Muscle of back (tissue), 13 donors: ENCODE results near the gene MPC1. TPM values are rescaled to one million over a fixed set of nuclear protein-coding genes. Genes with fewer than 3 reads are reported as not detected.
A peak's percentile ranks its signal among the peaks of the same experiment; 100 is the strongest.

ENCODE experiments used
- DNase-seq, 3 donors: peaks; one replicate each; pipeline versions ENCODE4 v3.0.0 to v3.0.0-alpha.2; 2013
- long read RNA-seq, 9 donors: transcript quantifications; one replicate each; lab custom pipeline, GENCODE V29; 2026
- polyA plus RNA-seq, 10 donors: library from polyadenylated mRNA; unstranded; fragments of 120-200 nt; gene quantifications; one replicate each; pipeline ENCODE4 v1.2.1, GENCODE V29; 2013; ENCODE audit not compliant: insufficient read length in 10 of 10

MPC1 gene
- polyA plus RNA-seq, result 10 to 100 TPM; 62.7 to 92.1 (median 76.0) TPM
- long read RNA-seq, donor 1, partial matches to known transcripts, result 0 of 55 reads
- long read RNA-seq, donor 1, other reads (novel, unspliced or antisense), result 55 of 55 reads
- long read RNA-seq, donor 2, partial matches to known transcripts, result 5 of 53 reads
- long read RNA-seq, donor 2, other reads (novel, unspliced or antisense), result 47 of 53 reads
- long read RNA-seq, donor 3, result 0 reads
- long read RNA-seq, donor 4, partial matches to known transcripts, result 6 of 61 reads
- long read RNA-seq, donor 4, other reads (novel, unspliced or antisense), result 55 of 61 reads
- long read RNA-seq, donor 5, partial matches to known transcripts, result 86 of 86 reads
- long read RNA-seq, donor 5, other reads (novel, unspliced or antisense), result 0 of 86 reads
- long read RNA-seq, donor 6, partial matches to known transcripts, result 0 of 73 reads
- long read RNA-seq, donor 6, other reads (novel, unspliced or antisense), result 73 of 73 reads
- long read RNA-seq, donor 7, partial matches to known transcripts, result 0 of 43 reads
- long read RNA-seq, donor 7, other reads (novel, unspliced or antisense), result 43 of 43 reads
- long read RNA-seq, donor 8, partial matches to known transcripts, result 8 of 44 reads
- long read RNA-seq, donor 8, other reads (novel, unspliced or antisense), result 35 of 44 reads
- long read RNA-seq, donor 9, partial matches to known transcripts, result 0 of 7 reads
- long read RNA-seq, donor 9, other reads (novel, unspliced or antisense), result 7 of 7 reads

DNA sequence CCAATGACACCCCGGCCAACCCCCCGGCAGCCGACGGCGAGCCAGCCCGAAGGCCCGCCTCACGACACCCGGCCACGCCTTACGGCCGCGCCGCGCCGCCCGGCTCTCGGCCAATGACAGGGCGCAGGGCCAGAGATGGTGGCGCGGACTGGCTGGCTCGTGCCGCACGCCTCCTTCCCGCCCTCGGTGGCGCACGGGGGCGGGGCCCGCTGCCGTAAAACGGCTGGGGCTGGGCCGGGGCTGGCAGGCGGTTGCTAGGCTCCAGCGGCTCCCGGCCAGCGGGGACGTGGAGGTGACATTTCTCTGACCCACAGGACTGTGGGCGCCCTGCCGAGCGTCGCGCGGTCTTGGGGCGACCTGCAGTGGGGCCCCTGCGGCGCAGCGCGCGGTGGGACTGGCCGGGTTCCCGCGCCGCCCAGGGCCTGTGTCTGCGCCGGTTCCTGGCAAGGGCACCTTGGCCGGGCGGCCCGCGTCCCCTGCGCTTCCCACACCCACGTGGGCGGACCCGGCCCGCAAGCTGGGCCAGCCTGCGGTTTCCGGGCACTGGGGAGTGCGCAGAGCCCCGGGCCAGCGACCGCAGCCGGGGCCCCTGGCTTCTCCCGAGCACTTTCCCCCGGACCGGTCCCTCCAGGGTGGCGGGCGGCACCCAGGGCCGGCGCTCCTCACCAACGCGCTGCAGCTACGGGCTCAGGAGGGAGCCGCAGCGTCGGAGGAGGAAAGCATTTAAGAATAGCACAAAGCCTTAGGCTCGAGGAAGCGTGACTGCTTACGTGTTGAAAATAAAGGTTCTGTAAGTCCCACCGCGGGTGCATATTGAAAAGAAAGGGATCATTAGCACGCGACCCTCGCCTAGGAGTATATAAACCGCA, at the start of gene MPC1:
MPC1 (minus strand) TSS at position 8 of the 869 bp plus-strand sequence. CDS start 64 bp downstream, outside the sequence.
- peak; percentile 95 to 99 (median 97) for DNase-seq

DNA sequence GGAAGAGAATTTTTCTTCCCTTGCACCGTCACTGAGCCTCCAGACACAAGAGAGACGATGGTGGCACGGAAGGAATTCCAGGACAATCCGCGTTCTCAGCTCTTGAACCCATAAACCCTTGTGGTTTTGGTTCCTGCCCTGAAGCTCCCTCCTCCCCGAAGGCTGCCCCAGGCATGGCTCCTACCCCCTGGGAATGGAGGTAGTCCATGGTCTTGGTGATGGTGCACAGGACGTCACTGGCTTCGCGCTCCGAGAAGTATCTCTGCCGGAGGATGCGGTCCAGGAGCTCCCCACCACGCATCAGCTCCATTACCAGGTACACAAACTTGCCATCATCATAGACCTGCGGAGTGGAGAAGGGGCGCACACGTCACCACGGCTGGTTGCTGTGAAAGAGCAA, 47.5 kb upstream of the MPC1 start:
- DNase-seq, result no peak

DNA sequence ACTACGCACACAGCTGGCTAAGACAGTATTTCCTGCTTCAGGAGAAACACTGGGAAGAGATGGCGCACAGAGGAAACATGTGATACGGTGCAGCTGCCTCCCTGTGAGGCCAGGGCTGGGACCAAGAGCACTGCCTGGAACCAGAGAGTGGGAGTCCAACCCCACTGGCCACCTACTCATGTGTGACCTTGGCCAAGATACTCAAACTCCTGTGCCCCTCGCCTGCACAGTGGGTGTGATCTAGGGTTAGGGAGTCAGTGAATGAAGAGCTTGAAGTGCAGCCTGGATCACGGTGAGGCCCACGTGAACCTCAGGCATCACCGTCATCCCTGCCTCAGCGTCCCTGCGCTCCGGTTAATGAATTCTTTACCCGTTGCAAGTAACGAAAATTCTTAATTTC, 41.7 kb upstream of the MPC1 start:
- DNase-seq, result peak in 1 of 3 donors; percentile 50

DNA sequence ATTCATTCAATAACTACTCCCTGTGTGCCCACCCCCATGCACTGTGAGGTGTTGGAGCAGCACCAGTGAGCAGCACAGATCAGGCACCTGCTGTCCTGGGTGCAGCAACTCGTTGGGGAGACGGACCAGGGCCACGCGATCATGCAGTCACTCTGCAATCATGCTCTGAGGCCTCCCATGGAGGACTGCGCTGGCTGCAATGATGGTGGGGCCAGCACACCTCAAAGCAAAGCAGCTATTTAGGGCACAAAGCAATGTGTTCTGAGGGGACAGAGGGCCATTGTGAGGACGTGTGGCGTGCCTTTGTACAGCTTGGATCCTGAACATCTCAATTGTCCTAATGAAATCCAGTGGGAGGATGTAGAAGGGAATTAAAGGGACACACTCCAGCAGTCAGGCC, 41.0 kb upstream of the MPC1 start:
- DNase-seq, result no peak

DNA sequence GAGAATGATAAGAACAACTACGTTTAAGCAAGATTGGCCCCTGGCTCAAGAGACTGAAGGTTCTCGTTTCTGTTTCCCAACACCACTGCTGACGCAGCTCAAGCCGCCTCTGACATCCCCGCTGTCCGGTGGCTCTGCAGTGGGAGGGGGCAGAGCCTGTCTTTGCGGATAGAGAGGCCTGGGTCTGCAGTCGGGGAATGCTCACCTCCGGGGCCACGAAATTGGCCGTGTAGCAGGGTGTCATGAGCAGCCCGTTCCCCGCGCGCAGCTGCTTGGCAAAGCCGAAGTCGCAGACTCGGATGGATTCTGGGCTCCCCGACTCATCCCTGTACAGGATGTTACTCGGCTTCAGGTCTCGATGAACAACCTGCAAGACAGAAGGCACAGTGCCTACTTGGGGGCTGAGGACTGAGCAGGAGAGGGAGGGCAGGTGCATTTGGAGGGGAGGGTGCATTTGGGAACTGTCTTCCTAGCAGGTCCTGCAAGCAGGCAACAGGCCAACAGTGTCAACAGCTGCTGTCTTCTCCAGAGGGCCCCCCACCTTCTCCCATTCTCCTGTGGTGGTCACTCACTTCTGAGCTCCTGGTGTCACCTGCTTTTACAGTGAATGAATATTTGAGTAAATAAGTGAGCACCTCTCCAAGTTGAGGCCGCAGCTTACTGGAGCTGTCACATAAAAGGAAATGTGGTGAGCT, 40.5 kb upstream of the MPC1 start:
- DNase-seq, result no peak

DNA sequence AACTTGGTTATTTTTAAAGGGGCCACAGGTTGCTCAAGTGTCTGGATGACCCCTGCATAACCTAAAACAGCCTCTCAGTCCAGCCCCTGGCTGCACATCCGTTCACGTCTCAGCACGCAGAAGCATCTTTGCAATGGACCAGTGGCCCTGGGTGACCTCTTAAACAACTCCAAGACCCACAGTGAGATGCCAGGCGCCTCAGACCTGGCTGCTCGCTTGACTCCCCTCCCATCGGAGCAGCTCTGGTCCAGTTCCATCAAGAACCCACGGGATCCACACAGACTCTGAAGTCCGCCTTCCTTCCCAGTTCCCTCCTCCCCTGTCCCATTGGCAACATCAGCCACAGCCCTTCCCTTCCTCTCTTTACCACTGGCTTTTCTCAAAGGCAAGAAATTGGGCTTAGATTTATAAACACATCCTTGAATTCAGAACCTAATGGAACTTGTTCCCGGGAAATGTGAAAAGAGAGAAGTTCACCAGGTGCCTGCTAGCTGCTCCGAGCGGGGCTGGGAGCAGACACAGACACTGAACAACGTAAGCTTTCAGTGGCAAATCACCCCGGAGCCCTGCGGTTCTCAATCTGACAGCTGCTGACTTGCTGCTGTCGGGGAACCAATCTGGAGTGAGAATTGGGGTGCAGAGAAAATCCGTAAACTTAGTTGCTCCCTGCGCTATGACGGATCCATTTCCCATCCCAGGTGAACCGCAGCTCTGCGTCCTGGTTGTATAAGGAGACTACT, 39.6 kb upstream of the MPC1 start:
- DNase-seq, result no peak

DNA sequence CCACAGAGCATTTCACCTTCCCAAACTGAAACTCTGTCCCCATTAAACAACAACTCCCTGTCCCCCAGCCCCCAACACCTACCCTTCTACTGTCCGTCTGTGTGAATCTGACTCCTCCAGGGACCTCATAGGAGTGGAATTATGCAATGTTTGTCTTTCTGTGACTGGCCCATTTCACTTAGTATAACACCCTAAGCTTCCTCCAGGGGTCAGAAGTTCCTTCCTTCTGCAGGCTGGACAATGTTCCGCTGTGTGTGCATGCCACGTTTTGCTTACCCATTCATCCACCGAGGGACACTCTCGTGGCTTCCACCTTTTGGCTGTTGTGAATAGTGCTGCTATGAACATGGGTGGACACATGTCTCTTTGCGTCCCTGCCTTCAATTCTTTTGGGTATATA, 37.6 kb upstream of the MPC1 start:
- DNase-seq, result peak in 1 of 3 donors; percentile 34

DNA sequence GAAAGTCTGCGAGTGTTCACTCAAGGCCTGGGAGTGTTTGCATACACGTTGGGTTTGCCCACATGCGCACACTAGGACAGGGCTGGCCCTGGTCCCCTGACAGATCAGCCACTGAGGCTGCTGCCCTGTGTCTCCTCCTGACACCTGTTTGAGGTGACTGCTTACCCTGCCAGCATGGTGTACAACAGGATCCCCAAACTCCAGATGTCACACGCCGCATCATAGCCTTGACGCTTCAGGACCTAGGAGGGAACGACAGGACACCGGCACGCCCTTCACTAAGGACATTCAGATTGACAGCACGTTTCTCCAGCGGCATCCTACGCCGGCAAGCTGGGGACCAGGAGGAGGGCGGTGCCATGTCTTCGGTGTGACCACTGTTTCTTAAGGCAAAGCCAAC, 37.0 kb upstream of the MPC1 start:
- DNase-seq, result no peak

DNA sequence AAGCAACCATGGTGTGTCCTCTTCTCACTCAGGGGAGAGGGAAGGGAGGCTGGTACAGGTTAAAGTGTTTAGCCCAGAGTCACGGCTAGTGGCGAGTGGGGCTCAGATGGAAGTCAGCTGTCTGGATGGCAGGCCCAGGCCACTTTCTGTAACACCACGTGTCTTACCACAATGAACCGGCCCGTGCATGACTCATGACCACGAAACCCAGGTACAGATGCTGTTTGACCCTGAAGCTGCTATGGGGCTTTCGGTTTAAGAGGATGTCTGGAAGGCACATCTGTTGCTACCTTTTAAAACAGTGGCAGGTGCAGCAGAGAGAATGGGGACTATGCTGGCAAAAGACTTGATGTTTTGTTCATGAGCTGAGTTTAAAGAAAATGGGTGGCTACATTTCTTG, 36.5 kb upstream of the MPC1 start:
- DNase-seq, result no peak

DNA sequence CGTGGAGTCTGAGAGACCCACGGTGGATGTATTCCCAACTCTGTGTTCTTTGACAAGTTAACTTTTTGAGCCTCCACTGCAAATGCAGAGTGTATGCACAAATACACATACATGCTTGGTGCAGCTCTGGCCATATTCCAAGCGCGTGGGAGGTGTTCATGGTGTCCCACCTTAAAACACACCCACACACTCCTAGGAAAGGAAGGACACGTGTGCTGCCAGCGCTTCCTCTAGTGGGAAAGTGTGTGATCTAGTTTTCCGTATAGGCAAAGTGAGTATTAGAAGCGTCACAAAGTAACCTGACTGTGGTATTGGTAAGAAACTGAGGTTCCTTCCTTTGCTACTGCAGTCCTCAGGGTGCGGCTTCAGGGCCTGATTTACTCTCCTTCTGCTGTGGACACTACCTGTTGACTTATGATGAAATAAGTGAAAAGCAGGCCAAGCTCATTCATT, 36.0 kb upstream of the MPC1 start:
- no peak for DNase-seq

DNA sequence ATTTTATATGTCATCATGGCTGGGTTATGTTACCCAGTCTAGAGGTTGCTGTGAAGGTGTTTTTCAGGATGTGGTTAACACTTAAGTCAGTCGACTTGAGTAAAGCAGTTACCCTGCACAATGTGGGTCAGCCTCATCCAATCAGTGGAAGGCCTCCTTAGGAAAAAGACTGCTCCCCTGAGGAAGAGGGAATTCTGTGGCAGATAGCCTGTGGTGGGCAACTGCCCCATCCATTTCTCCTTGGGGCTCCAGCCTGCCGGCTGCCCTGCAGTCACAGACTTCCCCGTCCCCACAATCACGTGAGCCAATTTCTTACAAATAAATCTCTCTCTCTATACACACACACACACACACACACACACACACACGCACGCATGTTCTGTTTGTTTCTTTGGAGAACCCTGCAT, 34.5 kb upstream of the MPC1 start:
- no peak for DNase-seq

DNA sequence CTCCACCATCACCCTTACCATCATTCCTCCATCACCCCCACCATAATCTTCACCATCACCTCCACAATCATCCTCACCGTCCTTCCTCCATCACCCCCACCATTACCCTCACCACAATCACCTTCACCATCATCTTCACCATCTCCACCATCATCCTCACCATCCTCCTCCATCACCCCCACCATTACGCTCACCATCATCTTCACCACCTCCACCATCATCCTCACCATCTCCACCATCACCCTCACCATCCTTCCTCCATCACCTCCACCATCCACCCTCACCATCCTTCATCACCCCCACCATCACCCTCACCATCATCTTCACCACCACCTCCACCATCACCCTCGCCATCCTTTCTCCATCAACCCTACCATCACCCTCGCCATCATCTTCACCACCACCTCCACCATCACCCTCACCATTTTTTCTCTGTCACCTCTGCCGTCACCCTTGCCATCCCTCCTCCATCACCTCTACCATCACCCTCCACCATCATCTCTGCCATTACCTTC, 33.1 kb upstream of the MPC1 start:
- no peak for DNase-seq

DNA sequence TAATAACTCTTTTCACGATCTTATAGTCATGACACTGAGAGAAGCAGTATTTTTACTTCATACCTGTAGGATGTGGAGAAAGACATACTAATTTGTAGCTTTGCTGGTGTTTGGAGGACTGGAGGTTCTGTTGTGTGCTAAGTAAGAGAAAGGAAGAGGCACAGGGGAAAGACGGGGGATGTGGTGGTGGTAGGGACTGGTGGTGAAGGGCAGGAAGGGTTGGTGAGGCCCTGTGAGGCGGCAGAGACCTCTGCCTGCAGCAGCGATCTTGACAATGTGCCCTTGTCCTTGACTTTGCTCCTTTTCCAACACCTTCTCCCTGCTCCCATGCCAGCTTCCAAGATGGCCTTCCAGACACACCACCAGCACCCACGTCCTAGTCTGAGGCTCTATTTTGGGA, 32.6 kb upstream of the MPC1 start:
- DNase-seq, result no peak

DNA sequence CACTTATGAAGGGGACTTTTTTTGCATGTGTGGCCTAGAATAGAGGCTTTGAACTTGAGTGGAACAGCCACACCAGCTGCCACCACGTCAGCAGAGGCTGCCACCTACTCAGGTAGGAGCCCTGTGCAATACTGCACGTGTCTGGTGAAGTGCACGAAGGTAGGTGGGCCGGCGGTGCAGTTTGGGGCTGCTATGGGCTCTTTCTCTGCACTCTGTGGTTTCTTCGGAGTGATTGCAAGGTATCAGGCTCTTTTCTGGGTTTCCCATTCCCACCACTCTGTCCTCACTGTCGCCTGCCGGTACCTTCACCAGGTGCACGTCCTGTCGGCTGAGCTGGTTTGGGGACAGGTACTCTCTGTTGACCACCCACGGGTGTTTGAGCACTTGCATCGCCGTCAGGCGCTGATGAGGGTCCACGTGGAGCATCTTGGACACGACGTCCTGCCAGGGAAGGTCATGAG, 30.8 kb upstream of the MPC1 start:
- DNase-seq, result no peak

DNA sequence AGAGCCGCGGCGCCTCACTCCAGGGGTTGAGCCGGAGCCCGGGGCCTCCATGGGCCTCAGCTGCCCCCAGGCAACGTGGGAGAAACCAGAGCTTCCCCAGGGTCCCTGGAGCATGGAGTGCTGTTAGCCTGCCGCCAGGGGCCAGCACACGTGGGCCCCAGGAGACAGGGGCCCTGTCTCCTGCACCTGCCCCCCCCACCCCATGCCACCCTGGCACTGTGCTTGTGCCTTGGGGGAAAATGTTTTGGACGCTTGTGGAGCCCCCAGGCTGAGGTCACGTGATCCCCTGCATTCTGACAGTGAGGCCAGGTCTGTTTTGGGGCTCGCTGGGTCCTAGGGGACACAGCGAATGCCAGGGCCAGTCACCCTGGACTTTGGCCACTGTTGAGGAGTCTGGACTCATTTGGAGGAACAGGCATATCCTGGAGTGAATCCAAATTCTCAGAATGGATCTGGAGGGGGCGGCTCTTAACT, 30.2 kb upstream of the MPC1 start:
- no peak for DNase-seq

DNA sequence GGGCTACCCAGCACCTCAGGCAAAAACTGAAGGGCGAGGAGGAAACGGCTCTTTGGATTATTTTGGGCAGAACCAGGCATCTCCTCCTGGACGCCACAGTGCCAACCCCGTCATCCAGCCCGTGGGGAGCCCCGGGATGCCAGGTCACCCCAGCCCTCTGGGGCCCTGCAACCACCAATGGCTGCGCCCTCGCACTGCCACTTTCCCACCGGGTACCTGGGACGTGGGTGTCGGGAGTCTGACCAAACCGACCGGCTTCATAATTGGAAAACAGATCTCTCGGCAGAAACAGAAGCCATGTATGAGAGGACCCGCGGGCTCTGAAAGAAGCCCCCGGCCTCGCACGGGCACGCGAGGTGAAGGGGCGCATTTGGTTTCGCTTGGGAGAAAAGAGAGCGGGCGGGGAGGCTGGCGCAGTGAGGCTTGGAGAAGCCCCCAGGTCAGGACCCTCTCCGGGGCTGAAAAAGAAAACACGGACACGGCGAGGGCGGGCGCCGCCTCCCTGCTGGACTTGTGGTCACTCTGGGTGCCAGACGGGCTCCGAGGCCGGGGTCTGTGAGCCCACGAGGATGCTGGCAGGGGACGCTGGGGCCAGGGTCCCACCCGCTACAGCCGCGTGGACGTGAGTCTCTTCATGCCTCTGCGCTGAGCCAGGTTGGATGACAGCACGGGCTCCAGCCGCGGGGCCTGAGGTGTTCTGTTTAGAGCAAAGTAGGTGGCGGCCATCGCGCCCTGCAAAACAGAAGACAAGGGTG, 29.6 kb upstream of the MPC1 start:
- DNase-seq, result no peak

DNA sequence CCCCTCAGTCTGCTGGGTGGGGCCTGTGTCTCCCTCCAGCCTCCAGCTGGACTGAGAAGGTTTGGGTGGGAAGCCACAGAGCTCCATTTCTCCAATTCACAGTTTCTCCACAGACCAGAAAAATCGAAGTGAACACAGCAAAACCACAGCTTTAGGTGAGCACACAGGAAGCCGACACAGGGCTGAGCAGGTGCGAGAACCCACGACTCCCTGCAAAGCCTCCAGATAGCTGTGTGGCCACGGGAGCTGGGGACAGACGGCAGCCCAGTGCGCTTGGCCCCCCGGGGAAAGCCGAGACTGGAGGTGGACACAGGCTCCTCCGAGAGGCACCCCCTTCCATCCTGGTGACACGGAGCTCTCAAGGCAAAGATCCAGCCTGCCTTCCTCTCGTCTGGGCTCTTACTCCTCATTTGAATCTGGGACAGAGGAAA, 29.0 kb upstream of the MPC1 start:
- DNase-seq, result no peak

DNA sequence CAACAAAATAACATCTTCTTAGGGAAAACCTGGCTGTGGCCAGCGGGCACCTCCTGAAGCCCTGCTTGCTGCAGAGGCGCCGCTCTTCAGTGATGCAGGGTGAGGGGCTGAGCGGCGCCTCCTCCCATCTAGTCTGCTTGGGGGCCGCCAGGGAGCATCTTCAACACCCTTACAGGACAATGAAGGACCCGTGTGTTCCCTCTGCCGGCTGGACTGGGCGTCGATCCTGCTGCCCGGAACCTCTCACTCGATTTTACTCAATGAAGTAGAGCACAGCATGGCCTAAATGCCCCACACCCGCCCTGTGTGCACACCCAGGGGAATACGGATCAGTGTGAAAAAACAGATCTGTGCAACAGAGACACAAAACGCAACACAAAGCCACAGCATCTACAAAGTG, 28.5 kb upstream of the MPC1 start:
- DNase-seq, result no peak

DNA sequence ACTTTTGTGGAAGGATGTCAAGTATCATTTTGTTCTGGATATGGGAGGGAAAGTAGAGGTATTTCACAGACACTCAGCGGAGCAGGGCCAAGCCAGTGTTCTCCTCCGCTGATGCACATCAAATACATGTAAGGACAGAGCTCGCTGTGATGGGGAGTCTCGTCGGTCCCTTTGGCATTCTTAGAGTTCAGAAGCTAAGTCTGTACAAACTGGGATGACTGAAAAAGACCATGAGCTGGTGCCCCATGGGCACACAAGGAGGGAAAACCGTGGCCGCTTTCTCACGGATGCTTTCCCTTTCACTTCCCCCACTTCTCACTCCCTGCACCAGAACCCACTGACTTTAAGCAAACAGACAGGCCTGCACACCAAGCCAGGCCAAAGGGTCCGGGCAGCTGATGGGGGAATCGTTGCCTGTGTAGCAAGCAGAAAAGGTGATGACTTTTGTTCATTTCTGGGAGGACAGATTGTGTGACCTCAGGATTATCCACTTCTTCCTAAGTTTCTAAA, 27.7 kb upstream of the MPC1 start:
- DNase-seq, result no peak
